Measurements from ENCODE around the gene EPHA5. TPM values are rescaled to one million over a fixed set of nuclear protein-coding genes. Genes with fewer than 3 reads are reported as not detected.

Gene EPHA5
- total and polyA plus RNA-seq, 2 donors = 0.05 TPM

DNA sequence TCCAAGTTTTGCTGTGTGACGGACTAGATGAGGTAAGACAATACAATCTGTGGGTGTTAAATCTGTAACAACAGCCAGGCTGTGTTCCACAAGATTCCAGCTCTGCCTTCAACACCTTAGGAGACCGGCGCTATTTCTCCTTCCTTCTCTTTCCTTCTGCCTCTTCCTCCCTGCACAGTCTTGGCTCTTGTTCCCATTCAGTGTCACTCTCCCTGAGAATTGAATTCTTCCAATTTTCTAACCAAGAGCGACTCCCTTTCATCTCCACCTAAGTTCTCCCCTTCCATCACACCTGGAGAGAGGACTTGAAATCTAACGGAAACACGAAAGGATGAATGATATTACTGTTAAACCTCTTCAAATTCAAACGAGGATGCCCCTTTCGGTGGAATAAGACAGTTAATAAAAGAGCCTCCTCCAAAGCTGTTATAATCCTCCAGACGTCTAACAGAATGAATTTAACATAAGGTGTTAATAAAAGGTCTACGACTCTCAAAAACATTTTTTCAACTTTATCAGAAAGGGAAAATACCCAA, 2.7 kb downstream of the EPHA5 start:
- Histone ChIP-seq H3K4me1 (ENCODE audit: control insufficient read depth in 2 of 2, insufficient read depth in 2 of 2, low read length in 2 of 2) (no peaks in the 10 kb centered on the region), H3K9me3 (ENCODE audit: control insufficient read depth in 2 of 2, insufficient read depth in 1 of 2, low read length in 1 of 2) (no peaks in the 10 kb centered on the region), H3K4me3 (ENCODE audit: low read length in 2 of 2) (no peak overlapping the region), H3K27me3 (ENCODE audit: control insufficient read depth in 2 of 2, insufficient read depth in 1 of 2, low read length in 1 of 2) (peaks cover 34 to 55% of the 10 kb centered on the region in 2 donors), H3K36me3 (ENCODE audit: control insufficient read depth in 2 of 2, insufficient read depth in 2 of 2, low read length in 1 of 2) (no peaks in the 10 kb centered on the region), H3K27ac (ENCODE audit: low read depth in 1 of 2, low read length in 1 of 2) (no peak overlapping the region)
- no peak for DNase-seq (ENCODE audit: low read depth in 6 of 9, low spot score in 9 of 9)
- WGBS = 21% methylated on average over 10 of the region's 10 CpGs

DNA sequence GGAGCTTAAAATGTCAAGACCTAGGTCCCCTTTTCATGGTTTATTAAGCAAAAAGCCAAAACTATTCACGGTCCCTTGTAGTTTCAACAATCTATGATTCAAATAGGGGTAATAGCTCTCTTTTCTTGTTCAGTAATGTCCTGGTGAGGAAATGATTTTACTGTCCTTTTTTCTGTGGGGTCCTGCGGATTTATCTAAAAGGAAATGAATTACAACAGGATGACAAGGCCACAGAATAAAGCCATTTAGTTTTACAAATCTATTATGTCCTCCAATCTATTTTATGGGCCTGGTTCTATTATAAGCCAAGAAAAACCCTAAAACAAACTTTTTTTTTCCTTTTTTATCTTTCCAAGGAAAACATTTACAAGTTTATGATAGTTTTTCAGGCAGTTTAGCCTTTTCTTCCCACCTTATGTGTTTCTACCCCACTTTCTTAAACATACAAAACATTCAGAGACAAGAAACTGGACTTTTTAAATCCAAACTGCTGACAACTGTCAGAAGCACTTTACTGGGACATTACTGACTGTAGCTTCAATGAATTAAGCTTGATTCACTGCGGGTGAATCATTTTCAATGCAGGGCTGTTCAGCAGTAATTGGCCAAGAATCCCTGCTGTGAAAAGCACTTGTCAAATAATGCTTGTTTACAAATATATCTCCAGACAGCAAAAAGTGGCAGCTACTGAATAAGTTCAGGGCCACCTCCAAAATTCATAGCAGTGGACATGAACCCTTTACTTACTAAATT, 4.3 kb downstream of the EPHA5 start:
- DNase-seq (ENCODE audit: low read depth in 6 of 9, low spot score in 9 of 9) = no peak
- H3K27me3 ChIP-seq (ENCODE audit: control insufficient read depth in 2 of 2, insufficient read depth in 1 of 2, low read length in 1 of 2) = peaks cover 34 to 44% of the 10 kb centered on the region in 2 donors
- no peaks in the 10 kb centered on the region for H3K9me3 ChIP-seq (ENCODE audit: control insufficient read depth in 2 of 2, insufficient read depth in 1 of 2, low read length in 1 of 2)
- H3K36me3 ChIP-seq (ENCODE audit: control insufficient read depth in 2 of 2, insufficient read depth in 2 of 2, low read length in 1 of 2) = no peaks in the 10 kb centered on the region
- 63% methylated on average over 3 of the region's 3 CpGs for WGBS
- no peaks in the 10 kb centered on the region for H3K4me1 ChIP-seq (ENCODE audit: control insufficient read depth in 2 of 2, insufficient read depth in 2 of 2, low read length in 2 of 2)
- no peak overlapping the region for H3K4me3 ChIP-seq (ENCODE audit: low read length in 2 of 2)
- no peak overlapping the region for H3K27ac ChIP-seq (ENCODE audit: low read depth in 1 of 2, low read length in 1 of 2)

DNA sequence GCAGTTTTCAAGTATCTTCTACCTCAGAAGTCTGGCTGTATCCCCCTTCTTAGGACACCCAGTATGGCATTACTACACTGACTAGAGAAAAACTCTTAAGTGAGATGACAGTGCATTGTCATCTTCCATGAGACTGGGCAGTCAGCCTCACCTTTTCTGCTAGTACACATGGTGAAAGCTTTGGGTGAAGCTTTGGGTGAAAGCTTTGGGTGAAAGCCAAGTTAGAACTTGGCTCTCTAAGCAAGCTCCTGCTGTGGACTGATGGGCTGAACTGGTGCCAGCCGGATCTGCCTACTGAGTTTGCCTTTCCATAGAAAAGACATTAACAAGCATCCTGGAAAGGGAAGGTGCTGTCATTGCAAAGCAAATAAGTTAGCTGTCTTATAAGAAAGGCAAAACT, 8.8 kb downstream of the EPHA5 start:
- Histone ChIP-seq H3K27ac (ENCODE audit: low read depth in 1 of 2, low read length in 1 of 2) (no peak overlapping the region), H3K27me3 (ENCODE audit: control insufficient read depth in 2 of 2, insufficient read depth in 1 of 2, low read length in 1 of 2) (peaks cover 0 to 4% of the 10 kb centered on the region in 2 donors), H3K36me3 (ENCODE audit: control insufficient read depth in 2 of 2, insufficient read depth in 2 of 2, low read length in 1 of 2) (no peaks in the 10 kb centered on the region), H3K4me3 (ENCODE audit: low read length in 2 of 2) (no peak overlapping the region), H3K4me1 (ENCODE audit: control insufficient read depth in 2 of 2, insufficient read depth in 2 of 2, low read length in 2 of 2) (no peaks in the 10 kb centered on the region), H3K9me3 (ENCODE audit: control insufficient read depth in 2 of 2, insufficient read depth in 1 of 2, low read length in 1 of 2) (no peaks in the 10 kb centered on the region)
- DNase-seq (ENCODE audit: low read depth in 6 of 9, low spot score in 9 of 9) = no peak
- WGBS = 67% methylated on average over 1 of the region's 1 CpG

DNA sequence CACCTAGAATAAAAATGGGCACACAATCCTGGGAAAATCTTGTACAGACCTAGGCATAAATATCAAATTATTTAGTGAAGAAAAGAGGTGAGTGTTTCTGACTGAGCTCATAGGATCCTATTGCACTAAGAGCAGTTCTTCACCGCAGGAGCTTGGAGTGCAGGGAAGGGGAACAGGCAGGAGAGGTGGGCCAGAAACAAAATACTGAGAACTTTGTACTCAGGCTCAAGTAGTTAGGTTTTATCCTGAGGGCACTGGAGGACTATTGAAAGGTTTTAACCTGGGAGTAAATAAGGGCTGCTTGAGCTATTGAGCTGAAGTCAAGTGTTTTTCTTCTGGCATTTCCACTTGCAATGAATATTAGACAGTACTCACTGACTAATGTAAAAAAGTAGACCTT, 12.2 kb downstream of the EPHA5 start:
- H3K27ac ChIP-seq (ENCODE audit: low read depth in 1 of 2, low read length in 1 of 2) = no peak overlapping the region
- WGBS = 54% methylated on average over 1 of the region's 1 CpG
- no peaks in the 10 kb centered on the region for H3K36me3 ChIP-seq (ENCODE audit: control insufficient read depth in 2 of 2, insufficient read depth in 2 of 2, low read length in 1 of 2)
- H3K27me3 ChIP-seq (ENCODE audit: control insufficient read depth in 2 of 2, insufficient read depth in 1 of 2, low read length in 1 of 2) = no peaks in the 10 kb centered on the region
- no peak overlapping the region for H3K4me3 ChIP-seq (ENCODE audit: low read length in 2 of 2)
- DNase-seq (ENCODE audit: low read depth in 6 of 9, low spot score in 9 of 9) = no peak
- no peaks in the 10 kb centered on the region for H3K4me1 ChIP-seq (ENCODE audit: control insufficient read depth in 2 of 2, insufficient read depth in 2 of 2, low read length in 2 of 2)
- no peaks in the 10 kb centered on the region for H3K9me3 ChIP-seq (ENCODE audit: control insufficient read depth in 2 of 2, insufficient read depth in 1 of 2, low read length in 1 of 2)

DNA sequence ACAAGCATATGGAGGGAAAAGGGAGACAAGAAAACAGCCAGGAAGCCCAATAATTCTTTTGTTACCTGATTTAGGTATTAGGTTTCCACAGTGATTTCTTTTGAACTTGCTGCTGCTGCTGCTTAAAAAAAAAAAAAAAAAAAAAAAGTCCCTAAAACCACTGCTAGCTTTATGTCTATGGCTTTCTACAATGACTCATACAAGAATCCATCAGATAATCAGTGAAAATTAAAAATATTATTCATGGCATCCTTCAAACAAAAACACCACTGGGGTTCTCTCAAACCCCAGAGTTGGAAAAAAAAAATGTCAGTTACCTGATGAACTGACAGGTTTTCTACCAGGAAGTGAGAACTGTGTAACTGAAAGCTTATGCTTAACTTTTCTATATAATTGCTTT, 14.3 kb downstream of the EPHA5 start:
- Histone ChIP-seq H3K27me3 (ENCODE audit: control insufficient read depth in 2 of 2, insufficient read depth in 1 of 2, low read length in 1 of 2) (no peaks in the 10 kb centered on the region), H3K4me3 (ENCODE audit: low read length in 2 of 2) (no peak overlapping the region), H3K27ac (ENCODE audit: low read depth in 1 of 2, low read length in 1 of 2) (no peak overlapping the region), H3K9me3 (ENCODE audit: control insufficient read depth in 2 of 2, insufficient read depth in 1 of 2, low read length in 1 of 2) (no peaks in the 10 kb centered on the region), H3K4me1 (ENCODE audit: control insufficient read depth in 2 of 2, insufficient read depth in 2 of 2, low read length in 2 of 2) (no peaks in the 10 kb centered on the region), H3K36me3 (ENCODE audit: control insufficient read depth in 2 of 2, insufficient read depth in 2 of 2, low read length in 1 of 2) (no peaks in the 10 kb centered on the region)
- DNase-seq (ENCODE audit: low read depth in 6 of 9, low spot score in 9 of 9) = no peak

DNA sequence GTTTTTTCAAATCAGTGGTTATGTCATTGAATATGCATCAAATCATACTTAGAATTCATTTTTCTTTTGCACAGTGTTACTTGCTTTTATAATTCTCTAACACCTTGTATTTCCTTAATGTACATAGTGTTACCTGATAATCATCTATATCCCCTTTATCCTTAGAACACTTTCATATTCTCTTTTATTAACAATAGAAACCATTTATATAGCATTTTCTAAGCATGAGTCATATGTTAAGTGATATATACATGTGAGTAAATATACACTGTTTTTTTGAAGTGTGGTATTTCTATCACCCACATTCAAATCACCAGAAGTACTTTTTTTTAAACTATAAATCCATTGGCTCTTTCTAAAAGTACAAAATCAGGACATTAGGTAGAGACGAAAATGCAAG, 15.3 kb downstream of the EPHA5 start:
- Histone ChIP-seq H3K4me1 (ENCODE audit: control insufficient read depth in 2 of 2, insufficient read depth in 2 of 2, low read length in 2 of 2) (no peaks in the 10 kb centered on the region), H3K9me3 (ENCODE audit: control insufficient read depth in 2 of 2, insufficient read depth in 1 of 2, low read length in 1 of 2) (no peaks in the 10 kb centered on the region), H3K27ac (ENCODE audit: low read depth in 1 of 2, low read length in 1 of 2) (no peak overlapping the region), H3K27me3 (ENCODE audit: control insufficient read depth in 2 of 2, insufficient read depth in 1 of 2, low read length in 1 of 2) (no peaks in the 10 kb centered on the region), H3K36me3 (ENCODE audit: control insufficient read depth in 2 of 2, insufficient read depth in 2 of 2, low read length in 1 of 2) (no peaks in the 10 kb centered on the region), H3K4me3 (ENCODE audit: low read length in 2 of 2) (no peak overlapping the region)
- WGBS = 93% methylated on average over 1 of the region's 1 CpG
- DNase-seq (ENCODE audit: low read depth in 6 of 9, low spot score in 9 of 9) = no peak

DNA sequence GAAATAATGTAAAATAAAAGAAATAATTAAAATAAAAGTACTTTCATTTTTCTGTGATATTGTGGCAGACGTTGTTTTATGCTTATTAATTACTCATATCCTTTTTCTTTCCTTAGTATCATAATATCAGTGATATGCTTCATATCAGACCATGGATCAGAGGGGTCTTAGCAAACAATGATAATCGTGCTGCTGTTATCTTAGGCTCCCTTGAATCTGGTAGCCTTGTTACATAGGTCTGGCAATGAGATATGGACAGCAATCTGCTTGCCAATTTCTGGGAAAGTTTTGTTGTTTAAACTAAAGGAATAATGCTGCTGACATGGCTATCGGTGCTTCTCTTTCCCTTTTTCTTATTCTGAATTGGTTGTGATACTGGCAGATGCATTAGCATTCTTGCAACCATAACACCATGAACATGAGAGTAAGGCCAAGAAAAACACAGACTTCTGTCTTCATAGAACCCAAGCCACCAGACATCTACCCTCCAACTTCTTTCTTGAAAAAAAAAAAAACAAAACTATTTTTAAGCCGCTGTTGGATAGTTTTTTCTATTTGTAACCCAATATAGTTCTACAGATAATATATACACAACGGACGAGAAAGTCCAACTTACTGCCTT, 16.4 kb downstream of the EPHA5 start:
- Histone ChIP-seq H3K27ac (ENCODE audit: low read depth in 1 of 2, low read length in 1 of 2) (no peak overlapping the region), H3K36me3 (ENCODE audit: control insufficient read depth in 2 of 2, insufficient read depth in 2 of 2, low read length in 1 of 2) (no peaks in the 10 kb centered on the region), H3K4me1 (ENCODE audit: control insufficient read depth in 2 of 2, insufficient read depth in 2 of 2, low read length in 2 of 2) (no peaks in the 10 kb centered on the region), H3K27me3 (ENCODE audit: control insufficient read depth in 2 of 2, insufficient read depth in 1 of 2, low read length in 1 of 2) (no peaks in the 10 kb centered on the region), H3K4me3 (ENCODE audit: low read length in 2 of 2) (no peak overlapping the region), H3K9me3 (ENCODE audit: control insufficient read depth in 2 of 2, insufficient read depth in 1 of 2, low read length in 1 of 2) (no peaks in the 10 kb centered on the region)
- WGBS = 88% methylated on average over 6 of the region's 6 CpGs
- no peak for DNase-seq (ENCODE audit: low read depth in 6 of 9, low spot score in 9 of 9)

DNA sequence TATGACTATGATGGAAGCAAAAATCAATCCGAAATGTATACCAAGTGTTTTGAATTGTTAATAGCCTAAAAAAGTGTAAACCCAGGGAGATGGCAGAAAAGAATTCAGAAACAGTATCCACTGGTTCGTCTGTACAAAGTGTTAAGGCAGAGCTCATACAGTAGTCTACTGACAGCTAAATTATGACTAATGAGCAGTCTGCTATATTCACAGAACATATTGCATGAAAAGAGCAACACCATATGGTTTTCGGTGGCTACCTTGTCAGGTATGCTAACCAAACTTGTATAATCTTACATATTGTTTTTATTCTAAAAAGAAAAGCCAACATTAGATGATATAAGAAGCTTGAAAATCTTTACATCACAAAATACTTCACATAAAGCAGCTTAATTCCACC, 18.5 kb downstream of the EPHA5 start:
- H3K9me3 ChIP-seq (ENCODE audit: control insufficient read depth in 2 of 2, insufficient read depth in 1 of 2, low read length in 1 of 2) = no peaks in the 10 kb centered on the region
- no peak overlapping the region for H3K4me3 ChIP-seq (ENCODE audit: low read length in 2 of 2)
- H3K27me3 ChIP-seq (ENCODE audit: control insufficient read depth in 2 of 2, insufficient read depth in 1 of 2, low read length in 1 of 2) = no peaks in the 10 kb centered on the region
- H3K36me3 ChIP-seq (ENCODE audit: control insufficient read depth in 2 of 2, insufficient read depth in 2 of 2, low read length in 1 of 2) = no peaks in the 10 kb centered on the region
- no peaks in the 10 kb centered on the region for H3K4me1 ChIP-seq (ENCODE audit: control insufficient read depth in 2 of 2, insufficient read depth in 2 of 2, low read length in 2 of 2)
- H3K27ac ChIP-seq (ENCODE audit: low read depth in 1 of 2, low read length in 1 of 2) = no peak overlapping the region
- WGBS = 79% methylated on average over 3 of the region's 3 CpGs
- DNase-seq (ENCODE audit: low read depth in 6 of 9, low spot score in 9 of 9) = no peak

DNA sequence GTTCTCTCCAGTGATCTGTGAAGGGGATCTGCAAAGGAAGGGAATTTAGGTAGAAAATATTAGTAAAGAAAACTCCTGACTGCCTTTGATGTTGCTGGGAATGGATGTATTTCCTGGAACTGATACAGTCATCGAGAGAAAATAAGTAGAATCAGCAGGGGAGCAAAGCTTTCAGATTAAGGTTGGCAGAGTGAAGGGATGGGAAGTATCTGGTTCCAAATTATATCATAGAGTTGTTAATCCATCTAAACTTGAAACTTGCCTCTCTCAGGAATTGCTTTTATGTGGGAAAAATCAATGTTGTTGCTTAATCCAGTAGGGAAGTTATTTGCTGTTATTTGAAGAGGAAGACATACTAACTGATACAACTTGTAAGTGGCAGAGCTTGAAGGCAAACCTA, 19.3 kb downstream of the EPHA5 start:
- no peaks in the 10 kb centered on the region for H3K27me3 ChIP-seq (ENCODE audit: control insufficient read depth in 2 of 2, insufficient read depth in 1 of 2, low read length in 1 of 2)
- H3K36me3 ChIP-seq (ENCODE audit: control insufficient read depth in 2 of 2, insufficient read depth in 2 of 2, low read length in 1 of 2) = no peaks in the 10 kb centered on the region
- DNase-seq (ENCODE audit: low read depth in 6 of 9, low spot score in 9 of 9) = no peak
- no peaks in the 10 kb centered on the region for H3K9me3 ChIP-seq (ENCODE audit: control insufficient read depth in 2 of 2, insufficient read depth in 1 of 2, low read length in 1 of 2)
- no peaks in the 10 kb centered on the region for H3K4me1 ChIP-seq (ENCODE audit: control insufficient read depth in 2 of 2, insufficient read depth in 2 of 2, low read length in 2 of 2)
- H3K4me3 ChIP-seq (ENCODE audit: low read length in 2 of 2) = no peak overlapping the region
- WGBS = 80% methylated on average over 1 of the region's 1 CpG
- H3K27ac ChIP-seq (ENCODE audit: low read depth in 1 of 2, low read length in 1 of 2) = no peak overlapping the region

Data from thymus (tissue), 11 donors.